H54 (cell line): ENCODE measurements around the gene WASHC3.
"Not testable (repeated sequence)": the region's sequence is repeated elsewhere in the genome, so short reads cannot be mapped to it uniquely, and the experiment has no call there.

Source experiments
- DNase-seq: peaks from one replicate; pipeline ENCODE4 v3.0.0; 2011; ENCODE audit warnings: low spot score, mixed read lengths; ENCODE audit not compliant: insufficient read length
- FAIRE-seq: peaks from 3 replicates; lab custom pipeline; 2011; peaks lifted over from hg19 to GRCh38; lab: Jason Lieb, UNC
- POLR2A ChIP-seq: IDR thresholded peaks from 2 replicates; pipeline ENCODE4 v1.6.1; 2011; ENCODE audit warnings: low read depth, mild to moderate bottlenecking, low read length

Gene WASHC3, protein sequence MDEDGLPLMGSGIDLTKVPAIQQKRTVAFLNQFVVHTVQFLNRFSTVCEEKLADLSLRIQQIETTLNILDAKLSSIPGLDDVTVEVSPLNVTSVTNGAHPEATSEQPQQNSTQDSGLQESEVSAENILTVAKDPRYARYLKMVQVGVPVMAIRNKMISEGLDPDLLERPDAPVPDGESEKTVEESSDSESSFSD

DNA sequence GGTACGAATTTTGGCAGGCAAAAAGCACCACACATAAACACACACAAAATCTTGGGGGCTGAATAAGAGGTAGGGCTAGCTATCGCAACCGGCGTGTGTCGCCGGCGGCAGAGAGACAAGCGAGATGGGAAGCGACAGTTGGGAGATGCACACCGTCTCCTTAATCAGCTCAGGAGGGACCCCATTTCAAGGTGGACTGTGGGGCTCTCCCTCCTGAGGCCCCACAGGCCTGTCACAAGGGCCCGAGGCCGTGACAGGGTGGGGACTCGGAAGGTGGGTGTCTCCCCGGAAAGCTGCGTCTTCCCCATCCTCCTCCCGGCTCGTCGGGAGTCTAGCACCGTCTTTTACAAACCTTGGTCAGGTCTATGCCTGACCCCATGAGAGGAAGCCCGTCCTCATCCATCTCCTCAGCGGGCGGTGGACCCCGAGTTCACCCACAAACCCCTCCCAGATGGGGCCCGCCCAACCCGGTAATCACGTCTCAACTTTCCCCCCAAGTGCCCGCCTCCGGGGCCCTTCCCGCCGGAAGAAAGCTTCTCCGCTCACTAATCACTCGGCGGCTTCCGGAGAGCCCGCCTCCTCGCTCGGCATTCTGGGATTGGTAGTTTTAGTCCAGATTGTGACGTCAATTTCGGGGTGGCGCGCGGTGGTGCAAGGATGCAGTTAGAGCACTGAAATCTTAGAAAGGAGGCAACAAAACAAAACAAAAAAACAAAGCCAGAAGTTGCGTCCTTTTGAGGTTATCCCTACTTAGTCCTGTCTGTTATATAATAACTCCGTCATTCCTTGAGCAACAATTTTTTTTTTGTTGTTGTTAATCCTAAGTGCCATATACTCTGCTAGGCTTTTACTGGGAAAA lies at the start of gene WASHC3:
WASHC3 (minus strand) TSS at position 432 of the 859 bp plus-strand sequence; CDS start at position 403, 29 bp downstream.
- FAIRE-seq (peak; percentile 95), DNase-seq (peak; percentile 79)
- TF ChIP-seq POLR2A: 0 out of 2 replicates have a peak, but pooled peaks have one; percentile 47

DNA sequence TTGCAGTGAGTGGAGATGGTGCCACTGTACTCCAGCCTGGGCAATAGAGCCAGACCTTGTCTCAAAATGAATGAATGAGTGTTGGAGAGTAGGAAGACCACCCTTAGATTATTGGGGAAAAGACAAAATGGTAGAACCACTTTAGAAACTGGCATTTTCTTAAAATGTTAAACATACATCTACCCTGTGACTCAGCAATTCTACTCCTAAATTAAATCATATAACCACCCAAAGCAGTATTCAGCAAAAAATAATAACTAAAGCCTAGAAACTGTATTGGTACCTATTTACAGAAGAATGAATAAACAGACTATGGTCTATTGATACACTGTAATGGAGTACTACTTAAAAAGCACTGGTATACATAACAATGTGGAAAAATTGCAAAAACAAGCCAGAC lies 49.0 kb upstream of the WASHC3 start:
- no peak for FAIRE-seq
- no peak for TF ChIP-seq POLR2A
- DNase-seq: no peak

DNA sequence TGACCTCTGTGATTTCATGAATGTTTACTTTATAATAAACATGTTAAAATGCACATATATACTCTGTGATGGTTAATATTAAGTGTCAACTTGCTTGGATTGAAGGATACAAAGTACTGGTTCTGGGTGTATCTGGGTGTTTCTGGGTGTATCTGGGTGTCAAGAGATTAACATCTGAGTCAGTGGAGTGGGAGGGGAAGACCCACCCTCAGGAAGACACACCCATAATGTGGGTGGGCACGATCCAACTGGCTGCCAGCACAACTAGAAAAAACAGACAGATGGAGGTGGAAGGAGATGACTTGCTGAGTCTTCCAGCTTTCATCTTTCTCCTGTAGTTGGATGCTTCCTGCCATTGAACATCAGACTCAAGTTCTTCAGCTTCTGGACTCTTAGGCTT lies 46.2 kb upstream of the WASHC3 start:
- no peak for DNase-seq
- TF ChIP-seq POLR2A: no peak
- FAIRE-seq: no peak

GRCh38 chr12:102106905-102107304 lies 45.1 kb upstream of the WASHC3 start:
- DNase-seq (no peak), FAIRE-seq (no peak)
- TF ChIP-seq POLR2A: no peak

DNA sequence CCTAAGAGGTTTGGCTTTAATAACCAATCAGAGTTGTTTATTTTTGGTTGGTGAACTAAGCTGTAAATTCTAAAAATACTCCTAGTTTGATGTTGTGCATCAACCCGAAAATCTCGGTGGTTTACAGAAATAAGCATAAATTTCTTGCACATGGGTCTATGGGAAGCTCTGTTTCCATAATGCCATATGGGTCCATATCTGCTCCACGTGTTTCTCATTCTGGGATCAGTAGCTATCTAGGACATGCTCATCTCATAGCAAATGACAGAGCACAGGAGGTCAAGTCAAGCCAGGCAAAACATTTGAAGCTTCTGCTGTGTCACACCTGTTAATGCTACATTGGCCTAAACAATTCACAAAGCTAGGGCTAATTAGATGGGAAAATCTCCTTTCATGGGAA lies 35.1 kb upstream of the WASHC3 start:
- no peak for TF ChIP-seq POLR2A
- FAIRE-seq (no peak), DNase-seq (no peak)

GRCh38 chr12:102095677-102096263 lies 34.0 kb upstream of the WASHC3 start:
- DNase-seq (no peak), FAIRE-seq (peak; percentile 78)
- no peak for TF ChIP-seq POLR2A

DNA sequence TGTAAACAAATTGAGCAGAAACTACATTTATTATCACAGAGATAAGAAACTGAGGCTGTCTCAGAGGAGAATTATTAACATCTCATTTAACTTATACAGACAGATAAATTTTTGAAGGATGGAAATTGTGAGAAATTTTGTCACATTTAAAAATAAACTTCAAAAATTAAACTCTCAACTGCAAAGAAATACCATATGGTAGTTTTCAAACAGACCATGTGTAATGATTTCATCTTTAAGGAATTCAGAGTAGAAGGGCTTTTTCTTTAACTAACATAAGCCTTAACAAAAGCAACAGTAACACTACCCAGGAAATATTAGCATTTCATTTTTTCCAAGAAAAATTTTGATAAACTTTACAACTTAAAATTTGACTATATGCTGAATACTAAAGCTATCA lies 31.5 kb upstream of the WASHC3 start:
- TF ChIP-seq POLR2A: no peak
- FAIRE-seq: no peak
- DNase-seq: no peak

DNA sequence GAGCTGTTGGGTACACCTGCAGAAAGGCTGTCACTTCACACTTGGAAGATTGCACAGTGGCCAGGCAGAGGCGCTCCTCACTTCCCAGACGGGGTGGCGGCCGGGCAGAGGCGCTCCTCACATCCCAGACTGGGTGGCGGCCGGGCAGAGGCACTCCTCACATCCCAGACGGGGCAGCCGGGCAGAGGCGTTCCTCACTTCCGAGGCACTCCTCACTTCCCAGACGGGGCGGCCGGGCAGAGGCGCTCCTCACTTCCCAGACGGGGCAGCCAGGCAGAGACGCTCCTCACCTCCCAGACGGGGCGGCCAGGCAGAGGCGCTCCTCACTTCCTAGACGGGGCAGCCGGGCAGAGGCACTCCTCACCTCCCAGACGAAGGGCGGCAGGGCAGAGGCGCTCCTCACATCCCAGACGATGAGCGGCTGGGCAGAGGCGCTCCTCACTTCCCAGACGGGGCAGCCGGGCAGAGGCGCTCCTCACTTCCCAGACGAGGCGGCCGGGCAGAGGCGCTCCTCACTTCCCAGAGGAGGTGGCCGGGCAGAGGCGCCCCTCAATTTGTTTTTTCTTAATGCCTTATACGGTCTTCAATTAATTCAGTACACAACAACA lies 27.5 kb upstream of the WASHC3 start:
- FAIRE-seq, DNase-seq: not testable (repeated sequence)

DNA sequence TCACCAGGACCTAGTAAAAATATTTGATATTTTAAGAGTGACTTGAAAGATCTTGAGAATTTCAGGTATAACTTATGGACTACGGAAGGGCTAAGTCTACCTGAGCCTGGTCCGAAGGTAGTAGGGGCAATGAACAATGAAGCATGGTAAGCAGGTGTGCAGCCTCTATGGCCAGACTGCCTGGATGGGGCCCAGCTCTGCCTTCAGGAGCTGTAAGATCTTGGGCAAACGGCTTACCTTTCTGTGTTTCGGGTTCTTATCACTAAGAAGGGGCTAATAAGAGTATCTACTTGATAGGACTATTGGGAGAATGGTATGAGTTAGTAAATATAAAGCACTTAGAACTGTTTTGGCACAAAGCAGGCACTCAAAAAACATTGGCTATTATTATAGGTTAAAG lies 19.1 kb upstream of the WASHC3 start:
- FAIRE-seq (no peak), DNase-seq (no peak)
- TF ChIP-seq POLR2A: no peak

DNA sequence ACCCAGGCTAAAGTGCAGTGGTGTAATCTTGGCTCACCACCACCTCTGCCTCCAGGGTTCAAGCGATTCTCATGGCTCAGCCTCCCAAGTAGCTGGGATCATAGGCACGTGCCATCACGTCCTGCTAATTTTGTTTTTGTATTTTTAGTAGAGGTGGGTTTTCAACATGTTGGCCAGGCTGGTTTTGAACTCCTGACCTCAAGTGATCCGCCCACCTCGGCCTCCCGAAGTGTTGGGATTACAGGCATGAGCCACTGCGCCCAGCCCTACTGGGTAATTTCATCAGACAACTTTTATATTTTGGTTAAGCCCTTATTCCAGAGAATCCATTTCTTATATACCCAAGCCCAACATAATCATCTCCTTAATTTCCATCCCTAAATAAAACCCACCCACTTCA lies 10.3 kb upstream of the WASHC3 start:
- not testable (repeated sequence) for DNase-seq, FAIRE-seq

GRCh38 chr12:102069707-102070106 lies 7.9 kb upstream of the WASHC3 start:
- TF ChIP-seq POLR2A: no peak
- FAIRE-seq: no peak
- DNase-seq: no peak

- no peak for DNase-seq
- no peak for TF ChIP-seq POLR2A
- no peak for FAIRE-seq
These were observed 5.9 kb upstream of the WASHC3 start for GRCh38 chr12:102067574-102068258.

DNA sequence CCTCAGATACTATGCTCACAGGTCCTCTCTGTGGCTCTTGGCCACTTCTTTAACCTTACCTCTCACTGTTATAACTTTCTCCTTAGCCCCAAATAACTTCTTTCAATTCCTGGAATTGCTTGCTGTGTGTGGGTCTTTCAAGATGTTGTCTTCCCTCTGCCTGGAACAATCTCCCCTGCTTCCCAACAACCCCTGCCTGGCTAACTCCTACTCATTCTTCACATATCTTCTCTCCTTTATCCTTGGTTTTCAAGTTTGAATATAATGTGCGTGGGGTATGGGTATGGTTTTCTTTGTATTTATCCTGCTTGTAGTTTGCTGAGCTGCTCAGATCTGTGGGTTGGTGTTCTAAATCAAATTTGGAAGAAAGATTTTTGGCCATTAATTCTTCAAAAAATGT lies 2.7 kb upstream of the WASHC3 start:
- TF ChIP-seq POLR2A: no peak
- DNase-seq (no peak), FAIRE-seq (no peak)
